GM18526 (cell line): Measurements from ENCODE around the gene KCNAB3.

Source experiments
- POLR2A ChIP-seq: IDR thresholded peaks from 3 replicates; pipeline ENCODE4 v1.6.1; 2011; ENCODE audit not compliant: insufficient read length; ENCODE audit errors: extremely low read depth

KCNAB3 gene

GRCh38 chr17:7888184-7888920, 41.3 kb downstream of the KCNAB3 start, which contains the start of gene CHD3:
Gene CHD3, plus strand, starts transcription at chr17:7888789. Its CDS starts 212 bp downstream, at chr17:7889001.
- no peak for TF ChIP-seq POLR2A

- peak; percentile 40 for TF ChIP-seq POLR2A
Observed at GRCh38 chr17:7887482-7888183, 42.0 kb downstream of the KCNAB3 start.

- TF ChIP-seq POLR2A = no peak
Observed at GRCh38 chr17:7887038-7887481, 42.6 kb downstream of the KCNAB3 start.

- no peak for TF ChIP-seq POLR2A
Observed at GRCh38 chr17:7886227-7887037, 43.2 kb downstream of the KCNAB3 start.

GRCh38 chr17:7885367-7886226, 44.1 kb downstream of the KCNAB3 start:
- peak; percentile 43 for TF ChIP-seq POLR2A

- TF ChIP-seq POLR2A = peak; percentile 33
Observed at GRCh38 chr17:7884581-7885366, 44.9 kb downstream of the KCNAB3 start.

- TF ChIP-seq POLR2A = no peak
Observed at GRCh38 chr17:7883781-7884386, 45.8 kb downstream of the KCNAB3 start.

- TF ChIP-seq POLR2A = no peak
Observed at GRCh38 chr17:7882629-7883028, 47.0 kb downstream of the KCNAB3 start.

- no peak for TF ChIP-seq POLR2A
Observed at GRCh38 chr17:7882068-7882467, 47.6 kb downstream of the KCNAB3 start.

GRCh38 chr17:7881276-7882054, 48.2 kb downstream of the KCNAB3 start:
- no peak for TF ChIP-seq POLR2A

- no peak for TF ChIP-seq POLR2A
Observed at GRCh38 chr17:7880076-7880868, 49.4 kb downstream of the KCNAB3 start.

GRCh38 chr17:7878234-7878633, 51.4 kb downstream of the KCNAB3 start:
- TF ChIP-seq POLR2A = no peak
